ENCODE results near the gene DCAF8L2. TPM values are rescaled to one million over a fixed set of nuclear protein-coding genes. Genes with fewer than 3 reads are reported as not detected.

DCAF8L2 gene
- total RNA-seq, 4 donors from 2014 or later: not detected

DNA sequence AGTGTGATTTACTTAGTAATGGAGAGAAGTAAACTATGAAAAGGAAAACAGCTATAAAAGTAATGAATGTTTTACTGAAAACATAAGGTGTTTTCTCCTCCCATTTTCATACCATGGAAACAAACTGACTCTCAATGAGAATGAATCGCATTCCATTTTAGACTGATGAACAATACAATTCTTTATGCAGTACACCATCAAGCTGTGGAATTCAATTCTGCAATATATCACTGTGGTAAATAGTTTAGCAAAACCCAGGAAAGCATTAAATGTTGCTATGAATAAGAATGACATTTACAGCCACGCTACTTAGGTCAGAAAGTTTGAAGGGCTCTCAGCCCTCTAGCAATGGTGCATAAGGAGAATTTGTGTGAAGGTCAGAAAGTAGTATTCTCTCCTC is 7.4 kb downstream of the DCAF8L2 start:
- Histone ChIP-seq H3K27ac (no peak overlapping the region), H3K27me3 (no peaks in the 10 kb centered on the region), H3K9me3 (no peaks in the 10 kb centered on the region), H3K36me3 (no peaks in the 10 kb centered on the region), H3K4me3 (no peak overlapping the region), H3K4me1 (no peaks in the 10 kb centered on the region)
- no peak for ATAC-seq
- in situ Hi-C loops (cut with MboI; ENCODE audit: low sequenced_read_pairs in 4 of 4): no loop called here
- DNase-seq: no peak
- intact Hi-C loops (cut with DNase I; ENCODE audit: low total_unique reads): no loop called here
- TF ChIP-seq, protein P1, sequence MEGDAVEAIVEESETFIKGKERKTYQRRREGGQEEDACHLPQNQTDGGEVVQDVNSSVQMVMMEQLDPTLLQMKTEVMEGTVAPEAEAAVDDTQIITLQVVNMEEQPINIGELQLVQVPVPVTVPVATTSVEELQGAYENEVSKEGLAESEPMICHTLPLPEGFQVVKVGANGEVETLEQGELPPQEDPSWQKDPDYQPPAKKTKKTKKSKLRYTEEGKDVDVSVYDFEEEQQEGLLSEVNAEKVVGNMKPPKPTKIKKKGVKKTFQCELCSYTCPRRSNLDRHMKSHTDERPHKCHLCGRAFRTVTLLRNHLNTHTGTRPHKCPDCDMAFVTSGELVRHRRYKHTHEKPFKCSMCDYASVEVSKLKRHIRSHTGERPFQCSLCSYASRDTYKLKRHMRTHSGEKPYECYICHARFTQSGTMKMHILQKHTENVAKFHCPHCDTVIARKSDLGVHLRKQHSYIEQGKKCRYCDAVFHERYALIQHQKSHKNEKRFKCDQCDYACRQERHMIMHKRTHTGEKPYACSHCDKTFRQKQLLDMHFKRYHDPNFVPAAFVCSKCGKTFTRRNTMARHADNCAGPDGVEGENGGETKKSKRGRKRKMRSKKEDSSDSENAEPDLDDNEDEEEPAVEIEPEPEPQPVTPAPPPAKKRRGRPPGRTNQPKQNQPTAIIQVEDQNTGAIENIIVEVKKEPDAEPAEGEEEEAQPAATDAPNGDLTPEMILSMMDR (IDR thresholded peaks at IDR 0.05 in 4 of 5, conservative IDR thresholded peaks at IDR 0.05 in 1 of 5): no peak
- no peak for TF ChIP-seq POLR2A (IDR thresholded peaks at IDR 0.05)

DNA sequence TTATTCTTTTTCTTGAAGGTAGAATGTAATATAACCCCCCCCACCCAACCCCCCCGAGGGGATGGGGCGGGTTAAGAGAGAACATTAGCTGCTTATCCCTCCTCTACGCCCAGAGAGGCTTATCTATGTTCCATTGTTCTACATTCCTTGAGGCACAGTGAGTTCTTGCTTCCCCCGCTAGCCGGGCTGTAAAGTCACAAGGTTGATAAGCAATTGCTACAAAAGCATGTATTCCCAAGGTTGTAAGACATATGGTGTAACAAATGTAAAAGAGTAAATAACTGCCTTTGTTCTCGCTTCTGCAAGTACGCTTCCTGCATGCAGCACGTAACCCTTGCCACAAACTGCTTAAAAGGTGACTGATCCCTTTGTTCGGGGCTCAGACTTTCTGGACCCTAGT is 8.2 kb downstream of the DCAF8L2 start:
- DNase-seq: no peak
- no peak for TF ChIP-seq POLR2A (IDR thresholded peaks at IDR 0.05)
- no peak for ATAC-seq

DNA sequence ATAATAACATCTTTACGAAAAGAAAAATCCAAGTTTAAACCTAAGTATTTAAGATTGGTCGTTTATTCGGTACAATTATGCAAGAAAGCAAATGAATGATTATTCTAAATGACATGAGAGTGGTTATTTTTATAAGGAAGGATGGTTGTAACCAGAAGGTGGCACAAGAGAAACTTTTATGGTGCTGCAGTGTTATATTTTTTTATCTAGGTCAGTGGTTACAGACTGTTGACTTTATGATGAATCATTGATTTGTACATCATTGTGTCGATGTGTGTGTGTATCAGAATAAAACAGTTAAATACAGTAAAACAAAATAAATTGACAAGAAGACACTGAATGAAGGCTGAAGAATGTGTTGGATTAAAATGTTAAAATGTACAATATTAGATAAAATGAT is 9.8 kb downstream of the DCAF8L2 start:
- intact Hi-C loops (cut with DNase I; ENCODE audit: low total_unique reads): no loop called here

More for the DNA sequence above, 8.2 kb downstream of the DCAF8L2 start:
- Histone ChIP-seq H3K4me1 (no peaks in the 10 kb centered on the region), H3K27ac (no peak overlapping the region), H3K36me3 (no peaks in the 10 kb centered on the region), H3K9me3 (no peaks in the 10 kb centered on the region), H3K27me3 (no peaks in the 10 kb centered on the region), H3K4me3 (no peak overlapping the region)
- intact Hi-C loops (cut with DNase I; ENCODE audit: low total_unique reads): no loop called here
- in situ Hi-C loops (cut with MboI; ENCODE audit: low sequenced_read_pairs in 4 of 4): no loop called here

DNA sequence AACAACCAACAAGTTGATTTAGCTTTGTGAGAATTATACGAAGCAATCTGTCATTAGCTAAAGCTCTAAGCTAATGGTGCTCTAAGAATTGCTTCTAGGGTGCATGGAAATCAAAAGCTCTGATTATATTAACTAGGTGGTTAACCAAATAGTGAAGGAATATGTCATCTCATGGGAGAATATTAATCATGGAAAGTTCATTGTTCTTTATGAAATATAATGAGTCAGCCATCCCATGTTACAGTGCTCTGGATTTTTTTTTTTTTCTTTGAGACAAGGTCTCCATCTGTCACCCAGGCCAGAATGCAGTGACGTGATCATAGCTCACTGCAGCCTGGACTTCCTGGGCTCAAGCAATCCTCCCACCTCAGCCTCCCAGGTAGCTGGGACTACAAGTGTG is 10.5 kb downstream of the DCAF8L2 start:
- Histone ChIP-seq H3K27me3 (no peaks in the 10 kb centered on the region), H3K27ac (no peak overlapping the region), H3K4me3 (no peak overlapping the region), H3K4me1 (no peaks in the 10 kb centered on the region), H3K36me3 (no peaks in the 10 kb centered on the region), H3K9me3 (no peaks in the 10 kb centered on the region)
- TF ChIP-seq, protein P1 (IDR thresholded peaks at IDR 0.05 in 4 of 5, conservative IDR thresholded peaks at IDR 0.05 in 1 of 5): no peak
- TF ChIP-seq POLR2A (IDR thresholded peaks at IDR 0.05): no peak
- no peak for ATAC-seq
- no peak for DNase-seq
- in situ Hi-C loops (cut with MboI; ENCODE audit: low sequenced_read_pairs in 4 of 4) (no loop called here), intact Hi-C loops (cut with DNase I; ENCODE audit: low total_unique reads) (no loop called here)

More for the DNA sequence above, 9.8 kb downstream of the DCAF8L2 start:
- in situ Hi-C loops (cut with MboI; ENCODE audit: low sequenced_read_pairs in 4 of 4): no loop called here
- H3K4me3 ChIP-seq: no peak overlapping the region
- no peaks in the 10 kb centered on the region for H3K4me1 ChIP-seq
- DNase-seq (no peak), ATAC-seq (no peak)
- no peak overlapping the region for H3K27ac ChIP-seq
- H3K9me3 ChIP-seq: no peaks in the 10 kb centered on the region
- H3K27me3 ChIP-seq: no peaks in the 10 kb centered on the region
- H3K36me3 ChIP-seq: no peaks in the 10 kb centered on the region
- no peak for TF ChIP-seq POLR2A (IDR thresholded peaks at IDR 0.05)
- TF ChIP-seq, protein P1 (IDR thresholded peaks at IDR 0.05 in 4 of 5, conservative IDR thresholded peaks at IDR 0.05 in 1 of 5): no peak

DNA sequence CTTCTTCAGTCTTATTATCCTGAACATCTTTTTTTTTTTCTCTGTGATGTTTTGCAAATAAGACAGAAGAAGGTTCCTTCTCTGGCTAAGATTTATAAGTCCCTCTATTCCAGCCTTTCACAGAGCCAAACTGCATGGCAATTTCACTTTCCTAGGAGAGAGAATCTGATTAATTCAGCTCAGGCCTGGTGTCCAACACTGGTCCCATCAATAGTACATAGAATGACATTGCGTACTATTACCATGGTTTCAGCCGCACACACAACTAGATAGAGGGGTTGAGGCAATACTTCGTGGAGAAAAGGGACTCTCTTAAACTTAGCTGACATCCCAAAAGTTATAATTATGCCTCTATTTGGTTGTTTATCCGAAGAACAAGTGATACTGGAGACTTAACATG is 18.5 kb downstream of the DCAF8L2 start:
- Histone ChIP-seq H3K36me3 (no peaks in the 10 kb centered on the region), H3K27me3 (no peaks in the 10 kb centered on the region), H3K9me3 (no peaks in the 10 kb centered on the region), H3K4me3 (no peak overlapping the region), H3K27ac (no peak overlapping the region), H3K4me1 (no peaks in the 10 kb centered on the region)
- intact Hi-C loops (cut with DNase I; ENCODE audit: low total_unique reads) (no loop called here), in situ Hi-C loops (cut with MboI; ENCODE audit: low sequenced_read_pairs in 4 of 4) (no loop called here)
- no peak for TF ChIP-seq POLR2A (IDR thresholded peaks at IDR 0.05)
- DNase-seq (no peak), ATAC-seq (no peak)

DNA sequence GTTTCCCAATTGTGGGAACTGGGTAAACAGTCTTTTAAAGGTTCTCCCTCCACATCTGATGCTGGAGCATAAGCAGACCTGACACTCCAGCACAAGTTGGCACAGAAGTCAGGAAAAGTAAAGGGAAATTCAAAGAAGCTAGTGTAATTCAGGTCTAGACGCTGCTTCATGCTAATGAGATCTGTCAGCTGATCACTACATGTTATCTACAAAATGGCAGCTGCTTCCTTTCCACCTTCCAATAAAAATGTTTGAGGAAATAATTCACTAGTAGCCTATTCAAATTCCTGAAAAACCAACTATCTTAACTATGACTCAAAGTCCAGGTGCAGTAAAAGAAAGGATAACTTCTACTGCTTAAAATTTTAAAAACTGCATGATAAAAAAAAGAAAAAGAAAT is 29.3 kb downstream of the DCAF8L2 start:
- no peaks in the 10 kb centered on the region for H3K9me3 ChIP-seq
- H3K27me3 ChIP-seq: no peaks in the 10 kb centered on the region
- H3K4me1 ChIP-seq: no peaks in the 10 kb centered on the region
- no peak overlapping the region for H3K4me3 ChIP-seq
- no peak for DNase-seq
- no peak overlapping the region for H3K27ac ChIP-seq
- intact Hi-C loops (cut with DNase I; ENCODE audit: low total_unique reads) (no loop called here), in situ Hi-C loops (cut with MboI; ENCODE audit: low sequenced_read_pairs in 4 of 4) (no loop called here)
- no peak for ATAC-seq
- TF ChIP-seq, protein P1 (IDR thresholded peaks at IDR 0.05 in 4 of 5, conservative IDR thresholded peaks at IDR 0.05 in 1 of 5): no peak
- no peak for TF ChIP-seq POLR2A (IDR thresholded peaks at IDR 0.05)
- no peaks in the 10 kb centered on the region for H3K36me3 ChIP-seq
